ENCODE results near the gene S1PR3.

GRCh38 chr9:89036383-89036782 is 45.1 kb downstream of the S1PR3 start:
- TF ChIP-seq CTCF (IDR thresholded peaks at IDR 0.05) (no peak), POLR2A (IDR thresholded peaks at IDR 0.05) (no peak)

All from thyroid gland (tissue), 4 donors.